Measurements from ENCODE around the gene TMEM132C.
A peak's percentile ranks its signal among the peaks of the same experiment; 100 is the strongest.

The TMEM132C gene

DNA sequence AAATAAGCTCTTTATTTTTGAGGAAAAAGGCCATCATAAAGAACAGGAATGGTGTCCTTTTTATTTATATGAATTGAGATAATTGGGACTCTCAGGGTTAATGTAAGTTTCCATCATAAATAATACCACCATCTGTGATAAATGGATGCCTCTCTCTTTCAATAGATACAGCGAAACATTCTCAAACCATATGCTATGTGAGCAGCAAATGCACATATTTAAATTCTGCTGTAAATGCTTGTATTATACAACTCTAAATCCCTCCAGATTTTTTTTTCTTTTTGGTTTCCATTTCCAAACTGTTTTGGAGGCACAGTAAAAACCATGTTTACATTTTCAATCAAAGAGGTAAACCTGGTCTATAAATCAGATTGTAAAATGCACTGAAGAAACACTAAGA is 132.3 kb downstream of the TMEM132C start:
- no peak for DNase-seq (ENCODE audit: low read depth)

DNA sequence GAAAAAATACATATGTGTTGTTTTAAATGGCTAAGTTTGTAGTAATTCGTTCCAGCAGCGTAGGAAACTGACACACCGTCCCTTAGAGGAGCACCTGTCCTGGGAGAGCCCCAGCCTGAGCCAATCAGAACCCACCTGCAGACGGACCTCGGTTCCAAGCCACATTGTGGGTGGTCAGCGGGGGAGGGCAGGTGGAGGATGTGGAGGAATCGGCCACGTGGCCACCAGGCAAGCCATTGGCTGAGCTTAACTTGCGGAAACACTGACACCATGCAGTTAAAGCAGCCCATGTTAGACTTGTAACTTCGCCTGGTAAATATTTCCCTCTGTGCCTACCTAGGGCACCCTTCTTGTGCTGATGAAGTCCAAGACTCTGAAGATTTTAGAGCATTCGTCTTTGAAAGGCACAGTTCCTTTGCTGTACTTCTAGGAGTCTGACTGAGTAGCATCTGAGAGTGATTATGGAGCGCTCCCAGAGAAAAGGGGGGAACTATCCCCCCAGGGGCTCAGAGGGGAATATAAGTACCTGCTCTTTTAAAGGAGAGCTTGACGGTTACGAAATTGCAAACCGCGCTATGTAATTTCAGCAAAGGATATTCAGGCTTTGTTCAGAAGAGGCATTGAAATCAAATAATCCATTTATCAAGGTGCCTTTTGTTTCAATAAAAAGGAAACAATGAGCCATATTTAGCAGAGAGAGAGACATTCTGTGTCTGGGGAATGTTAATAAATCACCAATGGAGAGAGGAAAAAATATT is 135.7 kb downstream of the TMEM132C start:
- no peak for DNase-seq (ENCODE audit: low read depth)
- TF ChIP-seq, protein P1, sequence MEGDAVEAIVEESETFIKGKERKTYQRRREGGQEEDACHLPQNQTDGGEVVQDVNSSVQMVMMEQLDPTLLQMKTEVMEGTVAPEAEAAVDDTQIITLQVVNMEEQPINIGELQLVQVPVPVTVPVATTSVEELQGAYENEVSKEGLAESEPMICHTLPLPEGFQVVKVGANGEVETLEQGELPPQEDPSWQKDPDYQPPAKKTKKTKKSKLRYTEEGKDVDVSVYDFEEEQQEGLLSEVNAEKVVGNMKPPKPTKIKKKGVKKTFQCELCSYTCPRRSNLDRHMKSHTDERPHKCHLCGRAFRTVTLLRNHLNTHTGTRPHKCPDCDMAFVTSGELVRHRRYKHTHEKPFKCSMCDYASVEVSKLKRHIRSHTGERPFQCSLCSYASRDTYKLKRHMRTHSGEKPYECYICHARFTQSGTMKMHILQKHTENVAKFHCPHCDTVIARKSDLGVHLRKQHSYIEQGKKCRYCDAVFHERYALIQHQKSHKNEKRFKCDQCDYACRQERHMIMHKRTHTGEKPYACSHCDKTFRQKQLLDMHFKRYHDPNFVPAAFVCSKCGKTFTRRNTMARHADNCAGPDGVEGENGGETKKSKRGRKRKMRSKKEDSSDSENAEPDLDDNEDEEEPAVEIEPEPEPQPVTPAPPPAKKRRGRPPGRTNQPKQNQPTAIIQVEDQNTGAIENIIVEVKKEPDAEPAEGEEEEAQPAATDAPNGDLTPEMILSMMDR (IDR thresholded peaks at IDR 0.05; ENCODE audit: low read length, missing control alignments): no peak
- no peak overlapping the region for H3K4me3 ChIP-seq (replicated peaks; ENCODE audit: low read depth, low read length)

More for the DNA sequence above, 132.3 kb downstream of the TMEM132C start:
- no peak overlapping the region for H3K4me3 ChIP-seq (replicated peaks; ENCODE audit: low read depth, low read length)
- TF ChIP-seq, protein P1 (IDR thresholded peaks at IDR 0.05; ENCODE audit: low read length, missing control alignments): no peak

DNA sequence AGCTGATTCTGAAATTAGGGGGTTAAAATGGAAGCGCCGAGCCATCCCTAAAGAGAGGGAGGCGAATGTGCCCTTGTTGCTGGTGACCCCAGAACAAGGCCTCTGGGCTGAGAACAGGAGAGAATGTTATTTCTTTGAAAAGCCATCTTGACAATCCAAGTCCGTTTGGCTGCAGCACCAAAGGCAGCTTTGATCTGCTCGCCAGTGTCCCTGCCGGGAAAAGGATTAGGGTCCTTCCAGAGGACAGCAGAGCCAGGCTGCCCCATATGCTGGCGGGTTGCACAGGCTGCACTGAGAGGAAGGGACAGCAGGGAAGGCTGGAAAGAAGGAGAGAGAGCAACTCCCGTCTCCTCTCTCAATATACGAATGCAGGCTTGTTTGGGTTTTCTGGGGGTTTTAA is 141.7 kb downstream of the TMEM132C start:
- TF ChIP-seq, protein P1 (IDR thresholded peaks at IDR 0.05; ENCODE audit: low read length, missing control alignments): no peak
- H3K4me3 ChIP-seq (replicated peaks; ENCODE audit: low read depth, low read length): no peak overlapping the region
- DNase-seq (ENCODE audit: low read depth): no peak

DNA sequence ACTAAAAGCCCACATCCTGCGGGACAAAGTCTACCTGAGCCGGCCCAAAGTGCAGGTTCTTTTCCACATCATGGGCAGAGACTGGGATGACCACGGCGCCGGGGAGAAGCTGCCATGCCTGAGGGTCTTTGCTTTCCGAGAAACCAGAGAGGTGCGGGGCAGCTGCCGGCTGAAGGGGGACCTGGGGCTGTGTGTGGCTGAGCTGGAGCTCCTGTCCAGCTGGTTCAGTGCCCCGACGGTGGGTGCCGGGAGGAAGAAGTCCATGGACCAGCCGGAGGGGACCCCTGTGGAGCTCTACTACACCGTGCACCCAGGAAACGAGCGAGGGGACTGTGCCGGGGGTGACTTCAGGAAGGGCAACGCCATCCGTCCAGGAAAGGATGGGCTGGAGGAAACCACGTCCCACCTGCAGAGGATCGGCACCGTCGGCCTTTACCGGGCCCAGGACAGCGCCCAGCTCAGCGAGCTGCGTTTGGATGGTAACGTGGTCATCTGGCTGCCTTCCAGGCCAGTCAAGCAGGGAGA is 148.1 kb downstream of the TMEM132C start:
- no peak overlapping the region for H3K4me3 ChIP-seq (replicated peaks; ENCODE audit: low read depth, low read length)
- no peak for DNase-seq (ENCODE audit: low read depth)
- TF ChIP-seq, protein P1 (IDR thresholded peaks at IDR 0.05; ENCODE audit: low read length, missing control alignments): no peak

DNA sequence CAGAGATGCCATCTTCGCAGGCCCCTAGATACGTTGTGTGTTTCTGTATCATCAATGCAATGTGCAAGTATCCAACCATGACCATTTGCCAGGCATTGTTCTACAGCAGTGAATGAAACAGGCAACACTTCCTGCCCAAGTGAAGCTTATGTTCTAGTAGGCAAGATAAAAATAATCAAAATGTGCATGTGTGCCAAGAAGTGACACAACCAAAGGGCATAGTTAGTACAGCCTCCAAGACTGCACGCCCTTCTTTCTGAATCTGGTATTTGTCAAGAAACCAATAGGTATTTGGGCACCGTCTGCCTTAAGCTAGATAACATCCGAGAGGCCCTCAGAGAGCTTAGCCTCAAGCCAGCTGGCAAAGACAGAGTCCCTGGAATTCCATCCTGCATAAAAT is 152.0 kb downstream of the TMEM132C start:
- TF ChIP-seq, protein P1 (IDR thresholded peaks at IDR 0.05; ENCODE audit: low read length, missing control alignments): no peak
- peak; percentile 10 for DNase-seq (ENCODE audit: low read depth)

DNA sequence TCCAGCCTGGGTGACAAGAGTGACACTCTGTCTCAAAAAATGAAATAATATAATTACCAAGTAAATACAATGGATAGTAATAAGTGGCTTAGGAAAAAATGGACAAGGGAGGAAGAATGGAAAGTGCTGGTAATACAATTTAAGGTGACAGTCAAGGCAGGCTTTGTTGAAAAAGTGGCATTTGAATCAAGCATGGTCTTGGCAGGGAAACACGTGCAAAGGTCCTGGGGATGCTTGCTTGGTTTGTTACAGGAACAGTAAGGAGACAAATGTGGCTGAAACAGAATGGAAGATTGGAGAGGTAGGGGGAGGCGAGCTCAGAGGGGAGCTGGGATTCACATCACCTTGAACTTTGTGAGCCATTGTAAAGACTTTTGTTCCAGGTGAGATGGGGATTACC is 153.2 kb downstream of the TMEM132C start:
- DNase-seq (ENCODE audit: low read depth): no peak
- H3K4me3 ChIP-seq (replicated peaks; ENCODE audit: low read depth, low read length): no peak overlapping the region
- TF ChIP-seq, protein P1 (IDR thresholded peaks at IDR 0.05; ENCODE audit: low read length, missing control alignments): no peak

More for the DNA sequence above, 152.0 kb downstream of the TMEM132C start:
- no peak overlapping the region for H3K4me3 ChIP-seq (replicated peaks; ENCODE audit: low read depth, low read length)

DNA sequence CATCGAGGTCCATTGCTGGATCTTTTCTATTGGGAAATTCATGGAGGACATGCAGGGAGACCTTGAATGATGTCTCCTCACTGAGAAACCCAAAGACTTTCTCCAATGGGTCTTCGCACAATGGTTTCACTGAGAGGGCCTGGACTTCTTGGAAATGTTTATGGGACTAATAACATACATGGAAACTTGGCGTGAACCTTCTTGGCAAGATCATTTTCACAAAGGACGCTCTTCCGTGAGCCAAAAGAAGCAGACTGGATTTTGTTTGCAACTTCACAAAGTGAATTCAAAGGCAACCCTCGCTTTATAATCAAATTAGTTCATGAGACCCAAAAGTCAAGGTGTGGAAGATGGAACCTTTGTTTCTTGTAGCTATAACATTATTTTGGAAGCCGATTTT is 154.4 kb downstream of the TMEM132C start:
- TF ChIP-seq, protein P1 (IDR thresholded peaks at IDR 0.05; ENCODE audit: low read length, missing control alignments): no peak
- DNase-seq (ENCODE audit: low read depth): no peak
- no peak overlapping the region for H3K4me3 ChIP-seq (replicated peaks; ENCODE audit: low read depth, low read length)
